Stimulated activated CD8-positive, alpha-beta memory T cell treated with anti-CD3 and anti-CD28 coated beads, Interleukin-2, amount 100 ng/mL, for 48 hours (primary cell): ENCODE data around the gene MAN1C1.

Experiments used
- DNase-seq, 2 donors: peaks; one replicate each; pipeline ENCODE4 v3.0.0-alpha.2; 2020; ENCODE audit warnings: low read depth in 2 of 2

MAN1C1 gene

GRCh38 chr1:25817840-25818501, 201.4 kb downstream of the MAN1C1 start:
- DNase-seq = no peak

GRCh38 chr1:25818569-25818968, 202.0 kb downstream of the MAN1C1 start:
- no peak for DNase-seq

- peak; percentile 89 to 93 for DNase-seq
Observed at GRCh38 chr1:25819491-25820246, 203.1 kb downstream of the MAN1C1 start, which contains the start of gene MTFR1L. TSS of gene MTFR1L (plus strand) at chr1:25819954. CDS start at chr1:25823105, 3,151 bp downstream.

GRCh38 chr1:25820247-25821111, 203.9 kb downstream of the MAN1C1 start:
- peak; percentile 47 to 49 for DNase-seq

- DNase-seq = no peak
Observed at GRCh38 chr1:25821112-25821476, 204.5 kb downstream of the MAN1C1 start.

- no peak for DNase-seq
Observed at GRCh38 chr1:25821630-25822091, 205.1 kb downstream of the MAN1C1 start.

- no peak for DNase-seq
Observed at GRCh38 chr1:25825605-25826004, 209.0 kb downstream of the MAN1C1 start.

- DNase-seq = no peak
Observed at GRCh38 chr1:25826571-25826970, 210.0 kb downstream of the MAN1C1 start.

- DNase-seq = no peak
Observed at GRCh38 chr1:25828491-25828890, 211.9 kb downstream of the MAN1C1 start.

GRCh38 chr1:25829046-25829445, 212.5 kb downstream of the MAN1C1 start:
- DNase-seq = no peak

GRCh38 chr1:25831569-25832196, 215.1 kb downstream of the MAN1C1 start:
- no peak for DNase-seq

GRCh38 chr1:25832336-25833037, 215.9 kb downstream of the MAN1C1 start:
- DNase-seq = no peak

GRCh38 chr1:25833158-25833557, 216.6 kb downstream of the MAN1C1 start:
- no peak for DNase-seq
